ENCODE data around the gene MGAT4B.

GRCh38 chr5:179822444-179822990, 15.9 kb upstream of the MGAT4B start:
- TF ChIP-seq CTCF (IDR thresholded peaks at IDR 0.05 in 4 of 5, conservative IDR thresholded peaks at IDR 0.05 in 1 of 5) (no peak), POLR2A (IDR thresholded peaks at IDR 0.05) (no peak)

Measured in gastrocnemius medialis (tissue), 4 donors.